Liver (tissue), 9 donors: ENCODE results near the gene SLC25A44. TPM values are rescaled to one million over a fixed set of nuclear protein-coding genes. Genes with fewer than 3 reads are reported as not detected.

Source experiments
- DNase-seq: peaks from one replicate; pipeline ENCODE4 v3.0.0-alpha.2; 2017; ENCODE audit warnings: low spot score
- H3K27ac ChIP-seq, 2 donors: one replicate each; pipeline ENCODE4 v1.7.0; 2013; ENCODE audit warnings: inconsistent platforms in 2 of 2, low read length in 2 of 2, control low read depth in 1 of 2, low read depth in 1 of 2, mild to moderate bottlenecking in 1 of 2
- H3K27me3 ChIP-seq, 4 donors: one replicate each; pipeline versions ENCODE4 v1.6.1 to v1.7.0; 2013; ENCODE audit warnings: low read length in 3 of 4, inconsistent platforms in 1 of 4, mild to moderate bottlenecking in 1 of 4, moderate library complexity in 1 of 4; ENCODE audit not compliant: control insufficient read depth in 4 of 4, insufficient read depth in 4 of 4
- H3K36me3 ChIP-seq, 4 donors: one replicate each; pipeline versions ENCODE4 v1.6.1 to v1.7.0; 2013; ENCODE audit warnings: low read length in 3 of 4, mild to moderate bottlenecking in 3 of 4, low read depth in 1 of 4, moderate library complexity in 1 of 4; ENCODE audit not compliant: control insufficient read depth in 4 of 4, insufficient read depth in 3 of 4
- H3K4me1 ChIP-seq, 4 donors: one replicate each; pipeline versions ENCODE4 v1.6.1 to v1.7.0; 2013; ENCODE audit warnings: low read length in 3 of 4, mild to moderate bottlenecking in 3 of 4, moderate library complexity in 1 of 4; ENCODE audit not compliant: control insufficient read depth in 4 of 4, insufficient read depth in 4 of 4
- H3K4me3 ChIP-seq, 3 donors: one replicate each; pipeline versions ENCODE4 v1.6.1 to v1.7.0; 2013; ENCODE audit warnings: low read length in 3 of 3, control low read depth in 1 of 3, low read depth in 1 of 3, mild to moderate bottlenecking in 1 of 3
- H3K9ac ChIP-seq, 2 donors: one replicate each; pipeline ENCODE4 v1.7.0; 2013; ENCODE audit warnings: low read length in 2 of 2, mild to moderate bottlenecking in 2 of 2, moderate library complexity in 2 of 2, control low read depth in 1 of 2, low read depth in 1 of 2
- H3K9me3 ChIP-seq, 4 donors: one replicate each; pipeline versions ENCODE4 v1.6.1 to v1.7.0; 2013; ENCODE audit warnings: low read length in 3 of 4; ENCODE audit not compliant: control insufficient read depth in 4 of 4
- EGR1 ChIP-seq, 2 donors: IDR thresholded peaks; 2 replicates each; pipeline ENCODE4 v1.6.1; 2016 to 2018; ENCODE audit warnings: antibody characterized with exemption in 2 of 2, low read depth in 2 of 2
- FOXA1 ChIP-seq: IDR thresholded peaks from 2 replicates; pipeline ENCODE4 v1.6.1; 2016; ENCODE audit warnings: antibody characterized with exemption
- FOXA2 ChIP-seq: IDR thresholded peaks from 2 replicates; pipeline ENCODE4 v1.6.1; 2016; ENCODE audit warnings: antibody characterized with exemption
- HNF4A ChIP-seq, 2 donors: conservative IDR thresholded peaks; 2 replicates each; pipeline ENCODE4 v1.6.1; 2016; ENCODE audit warnings: antibody characterized with exemption in 2 of 2, mild to moderate bottlenecking in 2 of 2
- JUND ChIP-seq, 2 donors: IDR thresholded peaks; 2 replicates each; pipeline ENCODE4 v1.6.1; 2016; ENCODE audit warnings: antibody characterized with exemption in 2 of 2
- RAD21 ChIP-seq, 2 donors: IDR thresholded peaks; 2 replicates each; pipeline ENCODE4 v1.6.1; 2016; ENCODE audit warnings: antibody characterized with exemption in 2 of 2, mild to moderate bottlenecking in 2 of 2
- RXRA ChIP-seq, 2 donors: IDR thresholded peaks; 2 replicates each; pipeline ENCODE4 v1.6.1; 2017 to 2018; ENCODE audit warnings: antibody characterized with exemption in 2 of 2, mild to moderate bottlenecking in 1 of 2
- SP1 ChIP-seq: IDR thresholded peaks from 2 replicates; pipeline ENCODE4 v1.6.1; 2018; ENCODE audit warnings: antibody characterized with exemption, mild to moderate bottlenecking
- TAF1 ChIP-seq: conservative IDR thresholded peaks from 2 replicates; pipeline ENCODE4 v1.6.1; 2016; ENCODE audit warnings: antibody characterized with exemption, mild to moderate bottlenecking
- YY1 ChIP-seq: IDR thresholded peaks from 2 replicates; pipeline ENCODE4 v1.6.1; 2016; ENCODE audit warnings: antibody characterized with exemption, mild to moderate bottlenecking
- WGBS: extraction: QIAGEN DNeasy Blood & Tissue Kit; methylation state at CpG from one replicate; pipeline ENCODE4 v1.1.7; 2013; 5-methylcytosine and 5-hydroxymethylcytosine counted together
- polyA plus RNA-seq, 2 donors: library from polyadenylated mRNA; stranded (reverse) in 1 of 2; unstranded in 1 of 2; fragments of 200-250 nt in 1 of 2; fragments of >200 nt in 1 of 2; fragmentation: Nextera tagmentation in 1 of 2; extraction: Ambion mirVana in 1 of 2; gene quantifications; one replicate each; pipeline versions ENCODE4 v1.2.1 to v1.2.3, GENCODE V29; 2013 to 2015
- total RNA-seq, 2 donors: library from RNA; depleted of rRNA; stranded (reverse); fragments of >200 nt; gene quantifications; one replicate each; pipeline ENCODE4 v1.2.3, GENCODE V29; 2014
- TF ChIP-seq, protein P1 (sequence below): IDR thresholded peaks from 2 replicates; pipeline ENCODE4 v1.6.1; 2016; ENCODE audit warnings: antibody characterized with exemption
- TF ChIP-seq, protein P2 (sequence below): IDR thresholded peaks from 2 replicates; pipeline ENCODE4 v1.6.1; 2016; ENCODE audit warnings: antibody characterized with exemption
- TF ChIP-seq, protein P3 (sequence below): fragments of 150-350 bp; IDR thresholded peaks from 2 replicates; pipeline ENCODE4 v1.5.1; 2017; ENCODE audit warnings: improper control_type of control experiment, low read depth, low read length; ENCODE audit not compliant: missing input control
- donor health status: healthy.
- donor health status: healthy.
- donor health status: healthy.
- donor health status: healthy.
- donor health status: healthy.

SLC25A44 gene
- total and polyA plus RNA-seq, 4 donors = 10.2 to 21.8 (median 15.9) TPM

DNA sequence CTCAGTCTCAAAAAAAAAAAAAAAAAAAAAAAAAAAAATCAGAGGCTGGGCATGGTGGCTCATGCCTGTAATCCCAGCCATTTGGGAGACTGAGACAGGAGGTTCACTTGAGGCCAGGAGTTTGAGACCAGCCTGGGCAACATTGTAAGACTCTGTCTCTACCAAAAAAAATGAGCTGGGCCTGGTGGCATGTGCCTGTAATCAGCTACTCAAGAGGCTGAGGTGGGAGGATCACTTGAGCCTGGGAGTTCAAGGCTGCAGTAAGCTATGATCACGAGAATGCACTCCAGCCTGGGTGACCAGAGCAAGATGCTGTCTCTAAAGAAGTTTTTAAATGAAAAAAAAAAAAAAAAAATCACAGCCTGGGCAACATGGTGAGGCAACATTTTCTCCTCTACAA lies 30.2 kb upstream of the SLC25A44 start:
- DNase-seq = no peak

GRCh38 chr1:156164125-156164831 lies 29.6 kb upstream of the SLC25A44 start:
- Histone ChIP-seq H3K9me3 (no peaks in the 10 kb centered on the region), H3K27me3 (no peaks in the 10 kb centered on the region), H3K9ac (no peak overlapping the region), H3K4me3 (no peak overlapping the region), H3K4me1 (no peaks in the 10 kb centered on the region), H3K27ac (no peak overlapping the region), H3K36me3 (no peaks in the 10 kb centered on the region)
- no peak for DNase-seq
- TF ChIP-seq TAF1 (no peak), RXRA (IDR thresholded peaks at IDR 0.05) (no peak), SP1 (no peak), EGR1 (IDR thresholded peaks at IDR 0.05; ENCODE audit: low read depth in 2 of 2) (no peak), JUND (IDR thresholded peaks at IDR 0.05) (no peak), HNF4A (conservative IDR thresholded peaks at IDR 0.05) (no peak), FOXA2 (no peak), YY1 (no peak), RAD21 (IDR thresholded peaks at IDR 0.05) (no peak), FOXA1 (no peak)
- TF ChIP-seq, protein P1, sequence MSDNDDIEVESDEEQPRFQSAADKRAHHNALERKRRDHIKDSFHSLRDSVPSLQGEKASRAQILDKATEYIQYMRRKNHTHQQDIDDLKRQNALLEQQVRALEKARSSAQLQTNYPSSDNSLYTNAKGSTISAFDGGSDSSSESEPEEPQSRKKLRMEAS = no peak
- TF ChIP-seq, protein P2, sequence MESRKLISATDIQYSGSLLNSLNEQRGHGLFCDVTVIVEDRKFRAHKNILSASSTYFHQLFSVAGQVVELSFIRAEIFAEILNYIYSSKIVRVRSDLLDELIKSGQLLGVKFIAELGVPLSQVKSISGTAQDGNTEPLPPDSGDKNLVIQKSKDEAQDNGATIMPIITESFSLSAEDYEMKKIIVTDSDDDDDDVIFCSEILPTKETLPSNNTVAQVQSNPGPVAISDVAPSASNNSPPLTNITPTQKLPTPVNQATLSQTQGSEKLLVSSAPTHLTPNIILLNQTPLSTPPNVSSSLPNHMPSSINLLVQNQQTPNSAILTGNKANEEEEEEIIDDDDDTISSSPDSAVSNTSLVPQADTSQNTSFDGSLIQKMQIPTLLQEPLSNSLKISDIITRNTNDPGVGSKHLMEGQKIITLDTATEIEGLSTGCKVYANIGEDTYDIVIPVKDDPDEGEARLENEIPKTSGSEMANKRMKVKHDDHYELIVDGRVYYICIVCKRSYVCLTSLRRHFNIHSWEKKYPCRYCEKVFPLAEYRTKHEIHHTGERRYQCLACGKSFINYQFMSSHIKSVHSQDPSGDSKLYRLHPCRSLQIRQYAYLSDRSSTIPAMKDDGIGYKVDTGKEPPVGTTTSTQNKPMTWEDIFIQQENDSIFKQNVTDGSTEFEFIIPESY = no peak
- TF ChIP-seq, protein P3, sequence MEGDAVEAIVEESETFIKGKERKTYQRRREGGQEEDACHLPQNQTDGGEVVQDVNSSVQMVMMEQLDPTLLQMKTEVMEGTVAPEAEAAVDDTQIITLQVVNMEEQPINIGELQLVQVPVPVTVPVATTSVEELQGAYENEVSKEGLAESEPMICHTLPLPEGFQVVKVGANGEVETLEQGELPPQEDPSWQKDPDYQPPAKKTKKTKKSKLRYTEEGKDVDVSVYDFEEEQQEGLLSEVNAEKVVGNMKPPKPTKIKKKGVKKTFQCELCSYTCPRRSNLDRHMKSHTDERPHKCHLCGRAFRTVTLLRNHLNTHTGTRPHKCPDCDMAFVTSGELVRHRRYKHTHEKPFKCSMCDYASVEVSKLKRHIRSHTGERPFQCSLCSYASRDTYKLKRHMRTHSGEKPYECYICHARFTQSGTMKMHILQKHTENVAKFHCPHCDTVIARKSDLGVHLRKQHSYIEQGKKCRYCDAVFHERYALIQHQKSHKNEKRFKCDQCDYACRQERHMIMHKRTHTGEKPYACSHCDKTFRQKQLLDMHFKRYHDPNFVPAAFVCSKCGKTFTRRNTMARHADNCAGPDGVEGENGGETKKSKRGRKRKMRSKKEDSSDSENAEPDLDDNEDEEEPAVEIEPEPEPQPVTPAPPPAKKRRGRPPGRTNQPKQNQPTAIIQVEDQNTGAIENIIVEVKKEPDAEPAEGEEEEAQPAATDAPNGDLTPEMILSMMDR = no peak
- 84% methylated on average over 6 of the region's 6 CpGs for WGBS

More for the DNA sequence above, 30.2 kb upstream of the SLC25A44 start:
- no peaks in the 10 kb centered on the region for H3K4me1 ChIP-seq
- H3K36me3 ChIP-seq = no peaks in the 10 kb centered on the region
- H3K4me3 ChIP-seq = no peak overlapping the region
- H3K27me3 ChIP-seq = no peaks in the 10 kb centered on the region
- TF ChIP-seq YY1 = no peak
- TF ChIP-seq, protein P2 = no peak
- 98% methylated on average over 1 of the region's 1 CpG for WGBS
- H3K27ac ChIP-seq = no peak overlapping the region
- no peaks in the 10 kb centered on the region for H3K9me3 ChIP-seq
- no peak overlapping the region for H3K9ac ChIP-seq
